Lung (tissue), 12 donors: ENCODE data around the gene CDK15. TPM values are rescaled to one million over a fixed set of nuclear protein-coding genes. Genes with fewer than 3 reads are reported as not detected.

Source experiments
- ATAC-seq: fragments of 200-7000 bp; cut with Tn5 transposase; one replicate; pipeline ENCODE4 v1.9.1; 2020; ENCODE audit warnings: moderate number of reproducible peaks; ENCODE audit not compliant: insufficient read depth, low FRiP score
- DNase-seq, 3 donors: peaks; one replicate each; pipeline ENCODE4 v3.0.0-alpha.2; 2013 to 2017
- H3K27ac ChIP-seq, 2 donors: one replicate each; pipeline ENCODE4 v1.5.1; 2013; ENCODE audit warnings: mild to moderate bottlenecking in 2 of 2, moderate library complexity in 2 of 2, control low read depth in 1 of 2, inconsistent platforms in 1 of 2, low read depth in 1 of 2, low read length in 1 of 2
- H3K27me3 ChIP-seq, 3 donors: one replicate each; pipeline ENCODE4 v1.5.1; 2013; ENCODE audit warnings: low read length in 2 of 3; ENCODE audit not compliant: control insufficient read depth in 3 of 3, insufficient read depth in 3 of 3
- H3K36me3 ChIP-seq, 4 donors: one replicate each; pipeline ENCODE4 v1.5.1; 2013; ENCODE audit warnings: low read length in 4 of 4, mild to moderate bottlenecking in 1 of 4, moderate library complexity in 1 of 4; ENCODE audit not compliant: control insufficient read depth in 4 of 4, insufficient read depth in 4 of 4
- H3K4me1 ChIP-seq, 5 donors: one replicate each; pipeline ENCODE4 v1.5.1; 2013; ENCODE audit warnings: low read length in 5 of 5, mild to moderate bottlenecking in 2 of 5, moderate library complexity in 1 of 5; ENCODE audit not compliant: control insufficient read depth in 5 of 5, insufficient read depth in 5 of 5
- H3K4me3 ChIP-seq: one replicate; pipeline ENCODE4 v1.5.1; 2013; ENCODE audit warnings: mild to moderate bottlenecking, control low read depth, moderate library complexity
- H3K9ac ChIP-seq, 2 donors: one replicate each; pipeline ENCODE4 v1.5.1; 2013; ENCODE audit warnings: low read length in 2 of 2, control low read depth in 1 of 2; ENCODE audit not compliant: insufficient read depth in 1 of 2
- H3K9me3 ChIP-seq, 4 donors: one replicate each; pipeline ENCODE4 v1.5.1; 2013; ENCODE audit warnings: low read length in 3 of 4, mild to moderate bottlenecking in 1 of 4, moderate library complexity in 1 of 4; ENCODE audit not compliant: control insufficient read depth in 4 of 4, insufficient read depth in 3 of 4
- CTCF ChIP-seq: IDR thresholded peaks from 2 replicates; pipeline ENCODE4 v1.5.1; 2012; ENCODE audit warnings: mild to moderate bottlenecking; ENCODE audit errors: control extremely low read depth, extremely low read depth
- WGBS, 2 donors: extraction: QIAGEN DNeasy Blood & Tissue Kit; methylation state at CpG; one replicate each; pipeline ENCODE4 v1.1.7; 2013; 5-methylcytosine and 5-hydroxymethylcytosine counted together
- polyA plus RNA-seq, 2 donors: library from polyadenylated mRNA; stranded (reverse); fragments of 200-250 nt; gene quantifications; one replicate each; pipeline ENCODE4 v1.2.1, GENCODE V29; 2013
- total RNA-seq, 2 donors: library from RNA; depleted of rRNA in 1 of 2; stranded (reverse); fragments of >200 nt in 1 of 2; gene quantifications; one replicate each; pipeline ENCODE4 v1.2.1, GENCODE V29; 2014 to 2021
- donor health status: control.
- donor health status: control.
- donor health status: Bipolar disorder and iron deficiency.
- donor health status: healthy.
- donor health status: DM: yes; HTN: yes; CAD: no.

The CDK15 gene
- total and polyA plus RNA-seq, 4 donors = 0.07 to 2.3 (median 0.12) TPM

- ATAC-seq (no peak), DNase-seq (no peak)
- TF ChIP-seq CTCF = no peak
- Histone ChIP-seq H3K9me3 (no peaks in the 10 kb centered on the region), H3K4me1 (peaks cover 0 to 33% (median 0%) of the 10 kb centered on the region in 5 donors), H3K9ac (no peak overlapping the region), H3K27ac (no peak overlapping the region), H3K27me3 (no peaks in the 10 kb centered on the region), H3K4me3 (no peak overlapping the region), H3K36me3 (no peaks in the 10 kb centered on the region)
- WGBS, 2 donors = 92 to 98% methylated on average over 5 of the region's 5 CpGs
Observed at GRCh38 chr2:201892516-201892915, 86.2 kb downstream of the CDK15 start.

GRCh38 chr2:201900362-201900761 is 94.0 kb downstream of the CDK15 start:
- TF ChIP-seq CTCF = no peak
- ATAC-seq (no peak), DNase-seq (no peak)
- Histone ChIP-seq H3K27me3 (no peaks in the 10 kb centered on the region), H3K27ac (no peak overlapping the region), H3K4me1 (peaks cover 0 to 10% (median 0%) of the 10 kb centered on the region in 5 donors), H3K36me3 (no peaks in the 10 kb centered on the region), H3K9me3 (no peaks in the 10 kb centered on the region), H3K9ac (no peak overlapping the region), H3K4me3 (no peak overlapping the region)
- WGBS, 2 donors = 56 to 73% methylated on average over 2 of the region's 2 CpGs

GRCh38 chr2:201901786-201902185 is 95.4 kb downstream of the CDK15 start:
- no peak overlapping the region for H3K9ac ChIP-seq
- DNase-seq = peak; percentile 44 to 63 (median 62)
- no peak overlapping the region for H3K27ac ChIP-seq
- ATAC-seq = no peak
- 11 to 41% methylated on average over 8 of the region's 8 CpGs for WGBS, 2 donors
- TF ChIP-seq CTCF = no peak
- H3K4me3 ChIP-seq = no peak overlapping the region
- no peaks in the 10 kb centered on the region for H3K36me3 ChIP-seq
- no peaks in the 10 kb centered on the region for H3K9me3 ChIP-seq
- H3K4me1 ChIP-seq = peaks cover 0 to 17% (median 2%) of the 10 kb centered on the region in 5 donors
- H3K27me3 ChIP-seq = no peaks in the 10 kb centered on the region
